Measurements from ENCODE around the gene TCF7L2.

Gene TCF7L2

GRCh38 chr10:112966194-112966855, 16.3 kb downstream of the TCF7L2 start:
- DNase-seq, result no peak

DNA sequence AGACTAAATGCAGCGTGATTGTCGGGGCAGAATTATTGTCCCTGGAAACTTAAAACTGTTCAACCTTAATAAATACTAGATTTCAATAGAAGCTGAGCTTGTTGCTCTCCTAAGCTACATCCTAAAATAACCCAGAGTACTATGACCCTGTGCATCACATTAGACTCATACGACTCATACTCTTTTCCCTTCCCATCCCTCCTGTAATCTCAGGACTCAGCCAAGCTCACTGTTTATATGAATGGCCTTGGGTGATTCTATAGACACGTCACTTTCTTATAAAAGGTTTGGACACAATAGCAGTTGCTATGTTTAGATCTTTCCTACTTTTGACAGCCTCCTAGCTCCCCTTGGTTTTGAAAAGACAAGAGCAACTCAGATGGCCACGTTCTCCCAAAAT, 17.2 kb downstream of the TCF7L2 start:
- no peak for DNase-seq

GRCh38 chr10:112969131-112969530, 19.1 kb downstream of the TCF7L2 start:
- DNase-seq, result no peak

DNA sequence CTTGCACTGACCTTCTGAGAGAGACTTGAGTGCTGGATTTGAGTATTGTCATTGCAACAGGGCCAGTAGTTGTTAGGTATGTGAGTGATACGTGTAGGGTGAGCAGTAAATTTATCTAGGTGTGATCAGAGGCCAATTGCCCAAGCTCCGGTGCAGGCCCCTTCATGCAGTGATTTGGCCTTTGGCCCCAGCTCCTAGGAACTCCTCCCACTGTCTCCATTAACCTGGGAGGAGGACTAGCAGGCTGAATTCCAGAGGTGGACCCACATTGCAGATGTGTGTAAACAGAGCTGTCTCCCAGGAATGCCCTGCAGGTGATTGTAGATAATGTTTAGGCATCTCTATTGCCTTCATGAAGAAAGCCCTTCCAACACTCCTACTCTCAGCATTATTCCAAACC, 19.5 kb downstream of the TCF7L2 start:
- no peak for DNase-seq

DNA sequence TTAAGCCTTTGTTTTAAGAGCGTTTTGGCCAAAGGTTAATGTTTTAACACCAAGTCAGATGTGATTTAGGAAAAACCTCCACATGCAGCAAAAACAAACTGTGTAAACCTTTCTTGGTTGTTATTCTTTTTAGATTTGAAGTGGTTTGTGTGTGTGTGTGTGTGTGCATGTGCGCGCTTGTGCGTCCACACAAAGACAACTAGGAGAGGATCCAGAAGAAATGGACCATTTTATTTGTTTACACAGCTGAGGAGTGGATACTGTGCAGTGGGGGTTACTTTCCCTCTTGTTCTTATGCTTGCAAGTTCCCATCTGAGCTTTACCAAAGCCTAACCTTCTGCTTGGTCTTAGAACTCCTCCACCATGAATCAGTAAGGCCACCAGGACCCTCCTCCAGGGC, 20.0 kb downstream of the TCF7L2 start:
- DNase-seq, result no peak

GRCh38 chr10:112972606-112973005, 22.6 kb downstream of the TCF7L2 start:
- no peak for DNase-seq

DNA sequence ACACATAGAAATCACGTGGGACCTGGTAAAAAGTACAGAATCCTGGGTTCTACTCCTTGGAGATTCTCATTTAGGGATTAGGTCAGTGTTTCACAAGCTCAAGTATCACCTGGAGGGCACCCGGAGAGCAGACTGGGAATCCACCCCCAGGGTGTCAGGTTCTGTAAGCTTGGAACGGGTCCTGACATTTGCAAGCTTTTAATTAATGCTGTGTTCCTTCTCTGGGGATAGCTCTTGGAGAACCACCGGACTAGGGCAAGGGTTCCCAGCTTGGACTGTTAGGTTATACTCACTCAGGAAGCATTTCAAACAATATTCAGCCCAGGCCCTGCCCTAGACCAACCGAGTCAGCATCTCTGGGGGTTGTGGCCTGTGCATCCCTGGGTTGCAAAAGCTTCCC, 23.0 kb downstream of the TCF7L2 start:
- no peak for DNase-seq

DNA sequence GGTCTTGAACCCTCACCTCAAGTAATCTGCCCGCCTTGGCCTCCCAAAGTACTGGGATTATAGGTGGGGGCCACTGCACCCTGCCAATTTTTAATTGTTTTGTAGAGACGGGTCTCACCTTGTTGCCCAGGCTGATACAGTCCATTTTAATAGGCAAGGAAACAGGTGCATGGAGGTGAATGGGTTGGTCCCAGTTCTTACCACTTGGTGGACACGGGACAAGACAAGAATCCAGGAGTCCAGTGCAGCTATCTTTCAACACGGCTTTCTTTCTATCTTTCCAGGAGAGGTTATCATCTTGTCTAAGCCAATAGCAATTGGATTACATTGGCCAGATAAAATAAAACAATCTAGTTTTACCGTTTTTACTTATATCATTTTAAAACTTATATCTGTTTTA, 23.8 kb downstream of the TCF7L2 start:
- no peak for DNase-seq

DNA sequence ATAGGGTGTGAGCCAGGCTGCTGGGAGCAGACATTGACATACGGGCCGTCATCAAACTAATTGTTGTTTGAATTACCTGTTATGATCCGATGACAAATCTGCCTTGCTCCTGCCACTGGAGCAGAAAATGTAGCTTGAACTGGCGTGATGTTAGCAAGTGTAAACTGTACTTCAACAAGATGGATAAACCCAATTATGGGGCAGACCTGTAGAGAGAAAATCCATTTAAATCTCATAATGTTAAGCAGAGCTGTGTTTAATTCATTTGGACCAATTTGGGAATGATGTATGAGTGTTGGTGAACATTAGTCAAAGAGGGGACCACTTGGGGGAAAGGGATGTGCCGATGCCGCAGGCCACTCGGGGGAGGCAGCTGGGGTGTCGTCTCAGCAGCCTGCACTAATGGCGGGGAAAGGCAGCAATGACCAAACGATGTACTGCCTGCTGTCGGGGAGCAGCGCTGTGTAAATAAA, 27.4 kb downstream of the TCF7L2 start:
- DNase-seq, result no peak

DNA sequence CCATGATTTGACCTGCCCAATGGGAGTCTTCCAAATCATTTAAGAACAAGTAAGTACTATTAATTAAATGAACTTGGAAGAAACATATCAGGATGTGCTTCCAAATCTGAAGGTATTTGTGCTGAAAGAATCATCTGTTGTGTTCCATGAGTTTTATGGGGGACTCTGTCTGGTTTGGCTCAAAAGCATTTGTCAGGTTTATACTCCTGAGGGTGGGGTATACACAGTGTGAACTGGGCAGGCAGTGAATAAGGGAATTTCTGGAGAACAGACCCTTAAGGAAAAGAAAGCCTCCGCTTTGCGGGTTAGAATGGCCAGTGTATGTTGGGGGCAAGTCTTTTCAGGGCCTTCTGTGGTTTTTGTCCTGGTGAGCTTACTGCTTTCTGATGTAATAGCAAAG, 29.9 kb downstream of the TCF7L2 start:
- DNase-seq, result no peak

DNA sequence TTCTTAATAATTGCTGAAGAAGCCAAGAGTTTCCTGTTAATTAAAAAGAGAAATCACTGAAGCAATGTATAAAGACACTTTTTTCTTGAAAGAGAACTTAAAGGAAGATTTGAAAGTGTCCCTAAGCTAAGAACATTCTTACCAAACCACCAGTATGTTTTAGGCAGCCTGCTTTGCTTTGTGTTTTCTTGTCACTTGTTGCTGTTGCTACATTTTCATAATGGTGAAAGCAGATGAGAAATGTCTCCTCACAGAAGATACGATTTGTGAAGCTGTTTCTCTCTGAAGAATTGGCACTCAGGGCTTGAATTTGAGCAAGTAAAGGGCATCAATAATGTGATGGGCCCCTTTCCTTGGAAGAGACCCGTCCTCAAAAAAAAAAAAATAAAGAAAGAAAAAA, 30.9 kb downstream of the TCF7L2 start:
- DNase-seq, result no peak

- no peak for DNase-seq
Measured at GRCh38 chr10:112981553-112981952, 31.5 kb downstream of the TCF7L2 start.

GRCh38 chr10:112983444-112984056, 33.5 kb downstream of the TCF7L2 start:
- DNase-seq, result no peak

- DNase-seq, result no peak
Measured at GRCh38 chr10:112984756-112985155, 34.7 kb downstream of the TCF7L2 start.

DNA sequence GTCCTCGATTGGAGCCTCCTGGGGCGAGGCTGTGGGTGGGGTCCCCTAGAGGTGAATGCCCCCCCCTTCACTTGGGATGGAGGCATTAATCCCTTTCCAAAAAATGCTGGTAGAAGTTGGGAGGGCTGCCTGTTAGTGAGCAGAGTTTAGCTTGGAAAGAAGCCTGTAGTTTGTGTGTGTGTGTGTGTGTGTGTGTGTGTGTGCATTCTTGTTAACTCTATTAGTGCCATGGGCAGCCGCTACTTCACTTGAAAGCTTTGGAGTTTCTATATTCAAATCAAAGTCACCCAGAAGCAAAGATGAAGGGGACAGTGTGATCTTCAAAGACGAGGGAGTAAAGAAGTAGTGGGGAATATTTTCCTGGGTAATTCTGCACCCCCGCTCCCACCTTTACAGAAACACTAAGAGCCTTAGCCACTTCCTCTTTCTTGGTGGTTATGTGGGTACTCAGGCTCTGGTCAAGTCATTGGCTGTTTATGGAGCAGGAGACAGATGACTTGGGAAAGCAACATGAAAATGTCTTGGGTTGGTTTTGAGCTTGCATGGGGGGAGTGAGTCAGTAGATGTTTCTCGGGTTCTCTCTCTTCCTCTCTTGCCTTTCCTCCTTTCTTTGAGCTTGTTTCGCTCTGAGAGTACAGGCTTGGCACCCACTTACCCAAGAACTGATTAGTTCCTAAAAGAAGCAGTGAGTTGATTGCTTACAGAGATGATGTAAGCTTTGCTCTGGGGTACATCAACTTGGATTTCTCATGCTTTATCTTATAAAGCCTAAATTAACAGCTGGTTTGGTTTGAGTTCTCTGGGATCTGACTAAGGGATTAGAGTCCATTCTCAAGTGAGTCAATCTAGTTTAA, 35.9 kb downstream of the TCF7L2 start:
- DNase-seq, result no peak

DNA sequence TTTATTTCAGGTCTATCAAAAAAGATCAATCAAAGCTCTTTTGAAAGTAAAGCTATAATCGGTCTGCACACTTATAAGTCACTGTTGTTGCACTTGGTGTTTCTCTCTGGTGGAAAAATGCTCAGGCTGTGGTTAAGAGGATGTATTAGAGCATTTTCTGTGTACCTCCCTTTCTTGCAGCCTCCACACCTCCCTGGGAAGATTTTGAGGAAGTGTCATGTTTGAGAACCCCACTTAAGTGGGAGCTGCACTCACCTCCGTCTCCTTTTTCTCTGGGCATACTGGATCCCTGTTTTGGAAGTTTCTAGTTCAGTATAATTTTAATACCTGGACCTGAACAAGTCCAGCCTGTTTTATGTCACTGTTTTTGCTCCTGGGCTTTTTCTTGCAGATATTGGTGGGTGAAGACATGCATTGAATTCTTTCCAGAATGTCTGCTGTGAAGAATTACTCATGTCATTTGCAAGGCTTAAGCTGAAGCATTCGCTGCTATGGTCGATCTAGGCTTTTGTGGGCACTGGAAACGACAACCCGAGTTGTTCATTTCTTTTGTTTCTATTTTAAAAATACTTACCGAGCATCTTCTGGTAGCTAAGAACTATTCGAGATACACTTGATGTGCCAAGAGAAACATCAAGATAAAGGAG, 36.6 kb downstream of the TCF7L2 start:
- no peak for DNase-seq

DNA sequence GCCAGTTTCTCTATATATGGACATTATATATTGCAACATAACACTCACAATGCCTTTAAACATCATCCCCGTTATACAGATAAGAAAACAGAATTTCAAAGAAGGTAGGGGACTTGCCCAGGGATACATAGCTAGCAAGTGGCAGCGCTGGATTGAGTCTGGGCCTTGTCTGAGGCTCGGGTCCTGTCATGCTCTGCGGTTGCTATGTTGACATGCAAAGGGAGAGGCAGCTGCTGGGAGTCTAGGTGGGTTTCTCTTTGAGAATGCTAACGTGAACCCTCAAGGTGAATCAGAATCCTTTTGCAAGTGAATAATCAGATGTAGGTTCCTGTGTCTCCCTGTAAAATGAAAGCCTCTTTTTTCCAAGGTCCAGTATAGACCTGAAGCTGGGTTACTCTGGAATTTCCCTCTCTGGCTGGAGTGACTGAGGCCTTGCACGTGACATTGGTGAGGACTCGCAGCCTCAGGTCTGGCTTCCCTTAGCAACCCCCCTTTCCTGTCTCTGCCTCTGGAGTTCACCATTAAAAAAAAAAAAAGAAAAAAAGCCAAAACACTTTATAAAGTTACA, 38.9 kb downstream of the TCF7L2 start:
- DNase-seq, result no peak

GRCh38 chr10:112989826-112990225, 39.8 kb downstream of the TCF7L2 start:
- no peak for DNase-seq

GRCh38 chr10:112990271-112990670, 40.2 kb downstream of the TCF7L2 start:
- DNase-seq, result no peak

DNA sequence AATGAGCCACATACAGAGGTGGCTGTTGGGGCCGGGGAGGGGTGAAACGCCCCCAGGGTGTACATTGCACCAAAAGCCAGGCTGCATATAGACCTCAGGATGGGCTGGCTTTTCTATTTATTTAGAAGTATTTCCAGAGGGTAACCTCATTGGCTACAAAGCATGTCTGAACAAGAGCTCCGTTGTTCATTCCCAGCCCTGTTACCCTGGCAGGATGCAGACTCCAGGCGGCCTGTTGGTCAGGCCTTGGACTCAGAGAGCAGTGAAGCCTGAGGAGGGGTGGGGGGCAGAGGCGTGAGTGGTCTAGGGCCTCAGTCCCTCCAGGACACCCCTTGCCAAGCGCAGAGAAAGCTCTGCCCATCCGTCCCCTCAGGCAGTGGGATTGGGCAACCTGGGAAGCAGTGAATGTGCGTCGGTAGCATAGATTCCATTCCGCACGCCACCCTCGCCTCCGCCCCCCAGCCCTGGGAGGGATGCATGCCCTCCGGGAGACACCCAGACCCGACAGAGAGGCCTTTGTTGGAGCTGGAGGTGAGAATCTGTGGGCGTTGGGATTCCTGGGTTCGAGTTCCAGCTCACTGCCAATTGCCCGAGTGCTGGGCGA, 41.9 kb downstream of the TCF7L2 start:
- DNase-seq, result no peak

GRCh38 chr10:112996462-112996861, 46.4 kb downstream of the TCF7L2 start:
- DNase-seq, result no peak

GRCh38 chr10:112999102-112999501, 49.1 kb downstream of the TCF7L2 start:
- DNase-seq, result no peak

DNA sequence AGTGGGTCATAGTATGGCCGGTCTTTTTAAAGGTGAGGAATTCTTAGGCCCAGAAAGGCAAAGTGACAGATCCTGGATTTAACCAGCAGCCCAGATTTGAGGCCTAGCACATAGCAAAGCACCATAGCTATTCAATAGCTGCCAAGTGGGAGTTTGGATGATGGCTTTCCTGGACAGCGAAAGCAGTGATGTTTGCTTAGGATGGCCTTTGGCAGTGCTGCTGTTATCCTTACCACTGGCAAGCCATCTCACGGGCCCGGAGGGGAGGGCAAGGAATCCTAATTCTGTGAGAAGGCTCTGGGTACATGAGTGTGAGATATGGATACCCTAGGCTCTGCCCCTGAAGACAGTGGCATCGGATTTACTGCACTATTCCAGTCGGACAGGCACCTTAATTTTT, 50.4 kb downstream of the TCF7L2 start:
- DNase-seq, result no peak
